SKM-1 (cell line): ENCODE results near the gene BCL2.

ENCODE experiments used
- DNase-seq: peaks from one replicate; lab custom pipeline; 2025; ENCODE audit not compliant: unreplicated experiment; lab: John Stamatoyannopoulos, UW

BCL2 gene

DNA sequence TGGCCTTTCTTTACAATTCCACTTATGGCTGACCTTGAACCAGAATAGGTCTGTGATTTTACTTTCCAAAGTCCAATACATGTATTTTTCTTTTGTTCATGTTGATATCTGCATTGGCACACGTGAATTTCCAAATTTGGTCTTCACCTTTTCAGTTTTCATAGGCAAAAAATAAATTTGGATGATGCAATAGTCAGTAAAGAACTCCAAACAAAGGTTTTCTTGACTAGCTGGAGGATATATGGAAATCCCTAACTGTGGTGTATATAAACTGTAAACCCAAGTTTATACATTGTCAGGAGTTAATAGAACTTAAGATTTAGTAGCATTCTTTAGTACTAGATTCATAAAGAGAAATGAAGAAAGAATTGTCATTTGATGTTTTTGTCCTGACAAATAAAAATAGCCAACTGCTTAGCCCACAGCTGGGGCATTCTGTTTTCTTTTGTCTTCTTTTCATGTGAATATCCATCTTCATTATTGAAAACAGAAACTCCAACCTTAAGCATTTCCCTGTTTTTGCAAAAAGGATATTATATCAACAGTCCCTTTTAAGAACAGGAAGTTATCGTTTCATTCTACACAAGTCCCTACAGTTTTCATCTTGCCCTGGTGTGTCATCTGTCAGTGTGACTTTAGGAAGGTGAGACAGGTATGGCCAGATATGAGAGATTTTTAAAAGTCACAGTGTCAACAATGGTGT lies 132.9 kb downstream of the BCL2 start:
- no peak for DNase-seq

DNA sequence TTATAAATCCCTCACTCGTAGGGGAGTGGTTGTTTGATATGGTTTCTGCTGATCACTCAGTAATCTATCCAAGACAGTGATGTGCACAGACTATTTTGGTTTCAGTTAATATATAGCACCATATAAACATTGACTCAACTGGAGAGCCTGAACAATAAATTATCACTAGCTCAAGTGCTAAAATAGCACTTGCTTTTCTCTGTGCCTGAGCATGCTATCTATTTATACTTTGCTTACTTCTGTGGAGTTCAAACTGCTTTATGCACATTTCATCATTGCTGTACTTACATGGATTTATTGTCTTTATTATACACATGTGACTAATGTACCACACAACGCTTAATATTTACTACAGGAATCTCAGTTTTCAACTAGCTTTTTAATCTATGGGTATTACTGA lies 133.6 kb downstream of the BCL2 start:
- no peak for DNase-seq

- DNase-seq: no peak
These were observed 135.4 kb downstream of the BCL2 start for GRCh38 chr18:63183952-63184770.

- DNase-seq: no peak
These were observed 136.2 kb downstream of the BCL2 start for GRCh38 chr18:63183378-63183777.

DNA sequence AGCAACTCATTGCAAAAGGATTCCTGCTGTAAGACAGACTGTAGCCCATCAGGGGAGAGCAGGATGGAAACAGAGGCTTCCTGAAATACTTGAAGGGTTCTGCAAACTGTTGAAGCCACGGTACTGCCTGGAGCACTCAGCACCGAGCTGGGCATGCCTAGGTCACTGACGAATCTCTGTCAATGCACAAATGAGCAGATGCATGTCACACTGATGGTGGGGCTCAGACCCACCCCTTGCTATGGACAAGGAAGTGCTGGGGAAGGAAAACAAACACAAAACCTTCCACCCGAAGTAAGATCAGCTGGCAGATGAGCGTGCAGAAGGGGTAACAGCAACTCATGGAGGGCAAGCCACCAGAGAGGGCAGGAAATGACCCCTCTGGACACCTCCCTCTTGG lies 136.7 kb downstream of the BCL2 start:
- DNase-seq: no peak

DNA sequence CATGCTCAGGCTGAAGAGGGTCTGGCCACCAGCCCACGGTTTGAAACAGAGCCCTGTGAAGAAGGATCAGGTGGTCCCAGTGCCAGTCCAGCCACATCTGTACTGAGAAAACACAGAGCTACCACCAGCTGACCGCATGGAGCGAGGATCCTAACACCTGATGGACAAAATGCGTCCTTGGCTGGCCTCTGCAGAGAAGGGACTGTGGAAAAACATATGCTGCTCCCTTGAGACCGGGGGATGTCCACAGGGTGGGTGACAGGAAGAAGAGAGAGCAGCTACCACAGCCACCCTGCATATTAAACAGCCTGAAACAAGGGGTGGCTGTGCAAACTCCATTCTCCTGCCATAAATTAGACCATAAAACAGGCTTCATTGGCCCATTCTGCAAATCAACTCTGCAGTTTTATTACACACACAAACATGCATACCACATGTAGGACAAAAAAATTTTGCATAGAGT lies 137.2 kb downstream of the BCL2 start:
- no peak for DNase-seq

DNA sequence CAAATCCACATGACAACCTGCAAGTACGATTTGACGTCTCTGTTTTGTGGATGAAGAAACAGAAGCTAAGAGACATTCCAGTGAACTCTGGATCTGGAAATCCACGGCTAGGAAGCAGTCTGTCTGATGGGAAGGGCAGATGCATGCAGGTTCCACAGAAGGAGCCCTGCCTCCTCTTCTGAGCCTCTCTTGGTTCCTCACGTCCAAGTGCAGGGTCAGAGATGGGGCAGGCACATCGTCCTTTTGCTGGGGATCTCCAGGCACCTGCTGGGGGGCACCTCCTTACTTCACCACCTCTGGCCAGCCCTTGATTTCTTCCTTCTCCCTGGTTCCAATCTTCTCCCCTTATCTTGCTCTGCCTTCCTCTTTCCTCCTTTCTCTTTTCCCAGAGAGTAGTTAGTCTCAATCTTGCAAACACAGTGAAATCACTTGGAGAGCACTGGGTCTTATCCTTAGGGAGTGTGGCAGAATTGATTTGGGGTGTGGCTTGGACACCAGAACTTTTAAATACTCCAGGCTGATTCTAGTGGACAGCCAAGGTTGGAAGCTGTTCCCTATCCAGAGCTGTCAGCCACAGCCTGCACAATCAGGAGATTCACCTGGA lies 137.8 kb downstream of the BCL2 start:
- no peak for DNase-seq

- DNase-seq: no peak
These were observed 138.6 kb downstream of the BCL2 start for GRCh38 chr18:63180971-63181376.

- no peak for DNase-seq
These were observed 139.2 kb downstream of the BCL2 start for GRCh38 chr18:63180321-63180720.

GRCh38 chr18:63179422-63179821 lies 140.1 kb downstream of the BCL2 start:
- no peak for DNase-seq

DNA sequence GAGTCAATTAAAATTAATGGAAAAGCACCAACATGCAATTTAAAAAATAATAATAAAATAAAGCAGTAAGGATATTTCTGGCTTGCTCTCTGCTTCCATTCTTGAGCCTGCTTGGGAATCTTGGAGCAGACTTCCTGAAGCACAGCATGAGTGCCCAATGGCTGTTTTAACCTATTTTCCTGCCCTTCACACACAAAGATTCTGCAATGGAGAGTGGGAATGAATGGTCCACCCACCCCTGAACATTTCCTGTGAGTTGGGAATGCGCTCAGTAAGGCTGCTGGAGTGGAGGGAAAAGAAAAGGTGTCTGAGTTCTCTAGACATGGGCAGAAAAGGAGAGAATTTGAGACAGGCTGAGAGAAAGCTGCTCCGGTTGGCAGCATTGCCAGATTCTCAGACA lies 140.6 kb downstream of the BCL2 start:
- DNase-seq: no peak

DNA sequence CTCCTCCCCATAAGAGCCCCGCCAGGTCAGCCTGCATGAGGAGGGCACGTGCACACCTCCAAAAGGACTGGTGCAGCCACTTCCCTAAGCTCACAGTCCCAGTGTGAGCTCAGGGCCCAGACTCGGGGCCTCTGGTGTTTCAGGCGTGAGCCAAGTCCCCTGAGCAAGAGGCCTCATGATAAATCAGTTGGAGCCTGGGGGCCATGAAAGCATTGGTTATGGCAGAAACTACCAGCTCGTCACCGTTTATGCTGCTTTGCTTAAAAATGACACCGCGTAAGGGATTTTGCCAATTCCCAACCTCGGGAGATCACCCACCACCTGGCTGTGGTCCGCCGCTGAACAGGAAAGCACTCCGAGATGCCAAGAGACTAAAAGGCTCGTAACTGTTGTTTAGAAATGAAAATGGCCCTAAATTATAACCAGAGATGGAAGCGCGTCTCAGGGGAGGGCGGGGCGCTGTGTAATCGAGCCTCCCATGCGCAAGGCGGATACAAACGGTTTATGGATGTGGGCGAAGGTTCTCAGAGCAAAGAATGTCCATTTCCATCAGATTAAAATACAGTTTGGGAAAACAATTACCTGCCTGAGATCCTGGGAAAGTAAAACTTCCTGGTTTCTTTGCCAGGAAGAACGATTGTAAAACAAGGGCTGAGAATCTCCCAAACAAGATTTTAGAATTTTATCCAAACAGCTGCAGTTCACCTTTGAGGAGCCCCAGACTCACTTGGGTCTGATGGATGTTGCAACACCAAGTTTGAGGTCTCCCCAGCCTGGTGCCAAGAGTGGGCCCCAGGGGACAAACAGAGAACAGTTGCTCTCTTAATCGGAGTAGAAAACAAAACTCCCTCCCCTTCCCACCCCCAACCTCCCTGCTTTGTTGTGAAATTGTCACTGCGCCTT lies 141.4 kb downstream of the BCL2 start:
- DNase-seq: no peak

- DNase-seq: no peak
These were observed 142.3 kb downstream of the BCL2 start for GRCh38 chr18:63177259-63177658.

GRCh38 chr18:63175264-63175663 lies 144.3 kb downstream of the BCL2 start:
- DNase-seq: no peak

DNA sequence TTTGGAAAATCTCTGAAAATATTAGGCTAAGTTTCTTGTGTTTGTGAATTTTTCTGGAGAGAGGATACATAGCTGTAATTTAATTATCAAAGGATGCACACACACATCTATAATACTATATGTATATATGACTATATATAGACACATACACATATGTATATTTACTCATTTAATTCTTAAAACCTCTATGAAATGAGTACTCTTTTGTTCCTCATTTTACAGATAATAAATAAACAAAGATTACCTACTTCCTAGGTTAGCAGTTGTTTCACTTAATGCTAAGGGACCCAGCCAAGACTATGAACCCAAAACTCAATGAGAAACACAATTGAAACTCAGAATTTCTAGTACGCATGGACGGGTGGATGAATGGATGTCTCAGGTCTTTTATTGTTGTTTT lies 145.6 kb downstream of the BCL2 start:
- DNase-seq: no peak

DNA sequence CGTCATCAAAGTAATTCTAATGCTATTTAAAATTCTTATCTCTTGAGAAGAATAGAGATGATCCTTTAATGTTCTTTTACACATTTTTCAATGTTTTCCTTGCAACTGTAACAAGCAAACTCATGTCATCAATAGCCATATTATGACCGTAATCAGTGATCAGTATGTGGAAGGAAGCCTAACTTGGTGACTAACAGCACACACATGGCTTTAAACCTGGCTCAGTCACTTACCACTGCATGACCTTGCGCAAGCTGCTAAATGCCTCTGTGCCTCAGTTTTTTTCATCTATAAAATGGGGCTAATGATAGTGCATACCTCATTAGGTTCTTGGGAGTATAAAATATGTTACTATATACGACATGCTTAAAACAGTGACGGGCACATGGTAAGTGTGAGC lies 149.7 kb downstream of the BCL2 start:
- no peak for DNase-seq

DNA sequence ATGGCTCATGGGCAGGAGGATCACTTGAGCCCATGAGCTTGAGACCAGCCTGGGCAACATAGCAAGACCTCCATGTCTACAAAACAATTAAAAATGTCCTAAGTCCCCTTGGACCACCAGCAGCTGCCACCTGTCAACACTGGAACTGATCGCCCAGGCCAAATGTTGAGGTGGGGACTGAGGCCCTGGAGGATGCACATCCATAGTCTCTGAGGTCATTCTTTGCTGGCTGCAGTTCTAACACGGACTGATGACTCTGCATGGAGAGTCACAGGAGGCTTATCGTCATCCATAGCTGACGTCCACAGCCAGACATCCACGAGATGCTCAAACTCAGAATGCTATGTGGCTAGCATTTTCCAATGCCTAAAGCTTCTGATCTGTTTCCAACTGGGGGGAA lies 151.3 kb downstream of the BCL2 start:
- DNase-seq: no peak

GRCh38 chr18:63166142-63166541 lies 153.4 kb downstream of the BCL2 start:
- DNase-seq: no peak

DNA sequence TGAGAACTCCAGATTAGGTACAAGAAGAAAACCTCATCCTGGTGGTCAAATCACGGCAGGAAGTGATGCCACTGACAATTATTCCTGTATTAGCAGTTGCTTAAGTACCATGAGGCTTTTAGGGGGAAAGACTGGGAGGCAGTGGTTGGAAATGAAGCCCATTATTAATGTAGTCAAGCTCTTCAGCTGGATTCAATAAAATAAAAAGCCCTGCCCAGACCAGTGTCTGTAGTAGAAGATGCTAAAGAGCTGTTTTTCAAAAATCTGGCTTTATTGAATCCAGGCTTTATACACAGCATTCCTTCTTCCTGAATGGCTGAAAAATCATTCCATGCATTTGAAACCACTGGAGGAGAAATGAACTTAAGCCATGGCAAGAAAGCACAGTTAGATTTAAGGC lies 155.2 kb downstream of the BCL2 start:
- no peak for DNase-seq

GRCh38 chr18:63162271-63163014 lies 157.1 kb downstream of the BCL2 start:
- DNase-seq: no peak
